RPMI8226 (cell line): ENCODE results near the gene IKBKG.
"Not testable (repeated sequence)": the region's sequence is repeated elsewhere in the genome, so short reads cannot be mapped to it uniquely, and the experiment has no call there.

Source experiments
- DNase-seq: peaks from one replicate; pipeline ENCODE4 v3.0.0-alpha.2; 2015

Gene IKBKG

GRCh38 chrX:154560326-154560725 is 12.9 kb downstream of the IKBKG start:
- DNase-seq = not testable (repeated sequence)

- not testable (repeated sequence) for DNase-seq
Measured at GRCh38 chrX:154562295-154562694, 14.9 kb downstream of the IKBKG start.

DNA sequence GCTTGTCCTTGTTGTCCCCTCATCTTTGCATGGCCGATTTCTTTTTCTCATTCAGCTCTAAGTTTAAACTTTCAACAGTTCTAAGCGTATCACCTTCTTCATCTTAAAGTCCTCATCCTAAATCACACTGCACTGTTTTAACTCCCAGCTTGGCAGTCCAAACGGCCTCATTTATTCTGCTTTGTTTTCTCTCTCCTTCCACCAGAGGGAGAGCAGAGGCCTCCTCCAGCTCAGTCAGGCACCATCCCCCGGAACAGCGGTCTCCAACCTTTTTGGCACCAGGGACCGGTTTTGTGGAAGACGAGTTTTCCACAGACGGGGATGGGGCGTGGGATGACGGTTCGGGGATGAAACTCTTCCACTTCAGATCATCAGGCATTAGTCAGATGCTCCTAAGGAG is 22.9 kb downstream of the IKBKG start:
- DNase-seq = not testable (repeated sequence)

GRCh38 chrX:154573061-154573460 is 25.6 kb downstream of the IKBKG start:
- not testable (repeated sequence) for DNase-seq

DNA sequence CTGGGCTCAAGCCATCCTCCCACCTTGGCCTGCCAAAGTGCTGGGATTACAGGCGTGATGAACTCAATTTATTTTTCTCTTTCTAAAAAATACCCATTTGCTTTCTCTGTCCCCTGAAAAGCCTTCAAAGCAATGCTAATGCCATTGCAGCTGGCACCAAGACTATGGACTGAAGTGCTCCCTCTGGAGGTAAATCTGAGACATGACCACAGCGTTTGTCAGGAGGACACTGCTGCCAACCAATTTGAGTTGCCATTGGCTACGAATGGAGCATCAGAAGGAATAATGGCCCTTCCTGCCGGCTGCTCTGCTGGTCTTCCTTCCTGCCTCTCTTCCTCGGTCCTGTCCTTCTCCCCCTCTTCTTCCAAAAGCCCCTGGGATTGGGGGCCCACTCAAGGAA is 27.7 kb downstream of the IKBKG start:
- DNase-seq = not testable (repeated sequence)

DNA sequence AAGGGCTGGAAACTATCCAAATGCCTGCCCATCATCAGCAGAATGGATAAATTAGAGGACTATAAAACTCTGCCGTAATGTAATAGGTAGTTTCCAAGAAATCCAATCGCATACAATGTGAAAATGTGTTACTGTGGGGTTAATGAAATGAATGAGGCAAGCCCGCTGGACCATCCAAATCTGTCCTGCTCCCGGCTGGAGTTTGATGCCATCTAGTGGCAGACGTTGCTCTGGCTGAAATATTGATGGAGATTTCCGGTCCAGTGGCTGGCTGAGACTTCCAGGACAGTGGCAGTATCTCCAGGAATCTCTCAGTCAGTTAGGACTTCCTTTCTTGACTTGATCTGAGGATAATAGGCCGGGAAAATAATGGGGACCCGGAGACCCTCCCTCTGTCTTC is 35.6 kb downstream of the IKBKG start:
- DNase-seq = not testable (repeated sequence)

DNA sequence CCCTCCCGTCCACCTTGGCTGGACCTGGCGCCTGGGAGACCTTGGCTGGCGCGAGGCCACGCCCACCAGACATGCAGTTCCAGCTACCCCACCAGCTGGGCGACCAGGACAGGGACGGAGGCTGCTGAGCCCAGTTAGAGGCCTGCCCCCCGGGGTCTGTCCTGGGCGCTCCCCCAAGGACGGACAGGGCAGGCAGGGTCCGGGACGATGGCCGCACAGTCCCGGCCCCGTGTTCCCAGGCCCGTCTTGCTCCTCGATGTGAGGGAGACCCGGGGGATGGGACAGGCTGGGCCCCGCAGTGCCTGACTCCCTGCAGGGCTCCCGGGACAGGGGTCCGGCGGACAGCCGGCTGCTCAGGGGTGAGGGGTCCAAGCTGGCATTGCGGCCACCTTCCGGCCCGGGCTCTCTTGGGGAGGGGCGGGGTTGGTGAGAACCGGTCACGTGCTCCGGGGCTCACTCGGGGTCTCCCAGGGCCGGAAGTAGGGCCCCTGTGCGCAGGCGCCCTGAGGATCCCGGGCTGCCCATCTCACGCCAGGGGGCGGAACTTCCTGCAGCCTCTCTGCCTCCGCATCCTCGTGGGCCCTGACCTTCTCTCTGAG is 37.3 kb downstream of the IKBKG start, which contains the start of gene CTAG1A:
CTAG1A (plus strand) TSS at position 549 of the 599 bp plus-strand sequence. CDS start 74 bp downstream, outside the sequence.
- not testable (repeated sequence) for DNase-seq

GRCh38 chrX:154590415-154590814 is 43.0 kb downstream of the IKBKG start:
- DNase-seq = not testable (repeated sequence)

DNA sequence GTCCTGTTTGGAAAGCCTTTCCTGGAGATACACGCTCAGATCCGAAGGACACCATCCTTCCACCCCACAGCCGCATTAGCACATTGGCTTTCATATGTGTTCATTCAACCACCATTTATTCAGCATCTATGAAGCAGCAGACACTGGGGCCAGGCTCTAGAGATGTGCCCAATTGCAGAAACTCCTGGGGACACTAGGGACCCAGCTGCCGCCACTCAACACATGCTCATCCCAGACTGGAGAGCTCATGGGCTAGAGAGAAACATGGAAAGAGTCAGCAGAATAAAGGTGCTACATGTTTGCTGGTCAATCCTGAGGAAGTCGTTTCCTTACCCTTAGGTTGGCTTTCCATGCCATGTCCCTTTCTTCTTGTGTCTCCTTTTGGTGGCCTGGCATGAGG is 45.1 kb downstream of the IKBKG start:
- no peak for DNase-seq

GRCh38 chrX:154593201-154593600 is 45.8 kb downstream of the IKBKG start:
- no peak for DNase-seq

GRCh38 chrX:154594491-154594890 is 47.1 kb downstream of the IKBKG start:
- DNase-seq = no peak

DNA sequence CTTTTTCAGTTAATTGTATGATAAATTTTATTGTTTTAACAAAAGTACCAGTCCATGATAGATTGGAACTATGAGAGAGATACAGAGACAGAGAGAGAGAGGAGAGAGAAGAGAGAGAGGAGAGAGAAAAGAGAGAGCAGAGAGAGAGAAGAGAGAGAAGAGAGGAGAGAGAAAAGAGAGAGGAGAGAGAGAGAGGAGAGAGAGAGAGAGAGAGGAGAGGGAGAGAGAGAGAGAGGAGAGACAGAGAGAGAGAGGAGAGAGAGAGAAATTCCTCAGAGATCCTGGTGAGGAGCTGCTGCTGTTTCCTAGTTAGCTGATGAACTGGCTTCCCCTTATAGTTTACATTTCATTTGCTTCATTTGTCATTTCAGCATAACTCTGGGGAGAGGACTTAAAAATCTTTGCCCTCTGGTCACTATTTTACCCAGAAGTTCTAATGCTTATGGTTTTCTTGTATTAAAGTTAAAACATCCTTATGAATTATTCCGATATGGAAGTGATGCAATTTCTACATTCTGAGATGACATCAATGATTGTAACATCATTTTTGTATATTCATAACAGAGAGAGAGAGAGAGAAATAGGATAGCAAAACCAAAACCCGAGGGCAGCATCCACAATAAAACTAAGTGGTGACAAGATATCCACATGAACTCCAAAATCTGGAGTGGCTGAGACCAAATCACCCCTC is 48.3 kb downstream of the IKBKG start:
- no peak for DNase-seq

DNA sequence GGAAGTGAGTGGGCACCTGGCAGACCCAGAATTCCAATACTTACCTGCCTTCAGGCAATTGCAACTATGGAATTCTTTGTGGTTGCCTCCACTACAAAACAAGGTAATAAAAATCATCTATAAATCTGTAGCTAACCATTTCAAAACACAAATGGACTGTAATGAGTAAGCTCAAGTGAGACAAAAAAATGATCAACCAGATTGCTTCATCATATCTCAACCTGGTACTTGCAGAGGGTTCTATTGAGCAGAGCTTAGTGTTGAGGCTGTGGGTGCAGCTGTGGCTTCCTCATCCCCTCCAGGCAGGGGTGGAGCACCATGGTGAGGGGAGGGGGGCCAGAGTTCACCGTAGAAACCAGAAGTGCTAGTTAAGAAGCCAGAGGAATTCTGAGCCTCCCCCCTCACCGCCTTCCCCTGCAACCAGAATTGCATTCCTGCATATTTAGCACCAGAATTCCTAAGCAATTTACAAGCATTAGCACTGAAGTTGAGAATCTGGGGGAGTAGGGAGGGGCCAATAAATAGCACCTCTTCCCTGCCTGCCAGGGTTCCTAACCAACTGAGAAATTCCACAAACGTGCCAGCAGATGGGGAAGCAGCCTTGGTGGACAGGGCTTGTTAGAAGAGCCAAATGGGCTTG is 49.0 kb downstream of the IKBKG start:
- DNase-seq = no peak

DNA sequence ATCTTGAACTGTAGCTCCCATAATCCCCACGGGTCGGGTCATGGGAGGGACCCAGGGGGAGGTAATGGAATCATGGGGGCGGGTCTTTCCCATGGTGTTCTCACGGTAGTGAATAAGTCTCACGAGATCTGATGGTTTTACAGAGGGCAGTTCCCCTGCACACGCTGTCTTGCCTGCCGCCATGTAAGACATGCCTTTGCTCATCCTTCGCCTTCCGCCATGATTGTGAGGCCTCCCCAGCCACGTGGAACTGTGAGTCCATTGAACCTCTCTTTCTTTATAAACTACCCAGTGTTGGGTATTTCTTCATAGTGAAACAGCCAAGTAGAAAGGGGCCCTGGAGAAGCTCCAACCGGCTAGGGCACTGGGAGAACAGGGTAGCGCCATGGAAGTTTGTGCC is 49.8 kb downstream of the IKBKG start:
- no peak for DNase-seq

GRCh38 chrX:154598656-154599055 is 51.2 kb downstream of the IKBKG start:
- no peak for DNase-seq

DNA sequence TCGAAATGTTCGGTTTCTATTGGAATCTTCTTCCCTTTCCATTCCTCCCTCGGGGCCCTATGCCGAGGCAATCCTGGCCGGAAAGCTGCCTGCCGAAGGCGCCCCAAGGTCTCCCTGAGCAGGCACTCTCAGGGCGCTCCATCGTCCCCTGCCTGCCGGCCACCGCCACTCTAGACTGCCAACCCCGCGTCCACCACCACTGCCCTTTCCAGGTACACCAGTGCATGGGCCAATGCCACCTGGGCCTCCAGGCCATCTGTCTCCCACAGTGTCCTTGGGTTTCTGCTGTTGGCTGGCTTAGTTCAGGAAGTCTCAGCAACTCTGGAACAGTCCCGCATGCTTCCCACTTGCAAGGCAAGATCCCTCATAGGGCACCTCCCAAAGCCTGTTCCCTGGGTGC is 52.1 kb downstream of the IKBKG start:
- DNase-seq = no peak

DNA sequence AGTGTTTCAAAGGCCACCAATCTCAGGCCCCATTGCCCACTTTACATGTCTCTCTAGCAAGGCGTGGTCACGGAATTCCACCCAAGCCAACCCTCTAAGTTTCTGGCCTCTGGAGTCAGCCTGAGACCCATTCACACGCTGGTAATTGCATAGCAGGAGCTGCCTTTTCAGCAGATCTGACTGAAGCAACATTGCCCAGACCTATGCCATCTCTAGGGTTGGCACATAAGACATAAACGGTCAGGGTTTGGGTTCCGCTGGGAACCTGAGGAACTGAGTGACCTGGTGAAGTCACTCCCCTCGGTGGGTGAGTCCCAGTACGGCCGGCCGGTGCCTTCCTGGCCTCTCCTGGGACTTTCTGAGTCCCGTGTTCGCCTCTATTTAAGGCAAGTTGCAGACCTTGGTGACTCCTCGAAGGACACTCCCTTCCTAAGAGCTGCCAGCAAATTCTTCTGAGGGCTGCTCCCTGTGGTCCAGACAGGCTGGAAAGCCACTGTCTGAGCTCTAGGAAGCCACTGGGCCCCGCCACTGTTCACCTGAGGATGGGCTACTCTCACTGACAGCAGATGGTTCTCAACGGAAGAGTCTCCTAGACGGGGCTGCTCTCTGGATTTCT is 53.4 kb downstream of the IKBKG start:
- DNase-seq = no peak

- DNase-seq = no peak
Measured at GRCh38 chrX:154602226-154602625, 54.8 kb downstream of the IKBKG start.

- no peak for DNase-seq
Measured at GRCh38 chrX:154602766-154603437, 55.5 kb downstream of the IKBKG start.

- DNase-seq = no peak
Measured at GRCh38 chrX:154603438-154604430, 56.3 kb downstream of the IKBKG start.

GRCh38 chrX:154605566-154605965 is 58.1 kb downstream of the IKBKG start:
- DNase-seq = no peak

DNA sequence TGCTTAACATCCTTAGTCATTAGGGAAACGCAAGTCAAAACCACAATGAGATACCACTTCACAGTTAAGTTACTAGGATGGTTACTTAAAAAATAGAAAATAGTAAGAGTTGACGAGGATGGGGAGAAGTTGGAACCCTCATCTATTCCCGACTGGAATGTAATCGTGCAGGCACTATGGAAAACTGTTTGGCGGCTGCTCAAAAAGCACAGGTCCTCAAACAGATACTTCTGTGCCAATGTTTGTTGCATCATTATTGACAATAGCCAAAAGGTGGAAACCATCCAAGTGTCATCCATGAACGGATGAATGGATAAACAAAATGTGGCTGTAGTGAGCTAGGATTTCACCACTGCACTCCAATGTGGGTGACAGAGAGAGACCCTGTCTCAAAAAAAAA is 60.0 kb downstream of the IKBKG start:
- no peak for DNase-seq
